ENCODE data around the gene LPCAT2.

The LPCAT2 gene

DNA sequence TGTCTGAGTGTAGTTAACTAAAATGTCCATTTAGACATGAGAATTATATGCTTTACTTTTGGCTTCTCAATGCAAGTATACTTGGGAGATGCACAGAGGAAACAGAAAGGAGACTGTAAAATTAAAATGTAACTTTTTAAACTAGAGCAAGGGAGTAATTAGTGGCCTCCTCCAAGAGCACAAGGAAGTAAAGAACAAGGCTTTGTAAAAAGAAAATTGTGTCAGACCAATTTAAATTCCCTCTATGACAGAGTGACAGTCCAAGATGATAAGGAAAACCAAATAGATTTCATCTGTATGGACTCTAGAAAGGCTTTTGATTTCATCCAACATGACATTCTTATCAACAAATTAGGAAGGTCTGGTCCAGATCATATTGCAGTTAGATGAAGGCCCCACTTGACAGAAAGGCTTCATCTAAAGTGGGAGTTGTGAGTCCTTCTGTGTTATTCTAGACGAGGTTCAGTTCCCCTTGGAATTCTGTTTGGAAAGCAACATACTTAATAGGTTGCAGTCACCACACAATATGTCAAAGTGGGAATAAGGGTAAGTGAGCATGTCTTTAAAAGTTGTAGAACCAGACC is 51.2 kb downstream of the LPCAT2 start:
- no peak for DNase-seq

DNA sequence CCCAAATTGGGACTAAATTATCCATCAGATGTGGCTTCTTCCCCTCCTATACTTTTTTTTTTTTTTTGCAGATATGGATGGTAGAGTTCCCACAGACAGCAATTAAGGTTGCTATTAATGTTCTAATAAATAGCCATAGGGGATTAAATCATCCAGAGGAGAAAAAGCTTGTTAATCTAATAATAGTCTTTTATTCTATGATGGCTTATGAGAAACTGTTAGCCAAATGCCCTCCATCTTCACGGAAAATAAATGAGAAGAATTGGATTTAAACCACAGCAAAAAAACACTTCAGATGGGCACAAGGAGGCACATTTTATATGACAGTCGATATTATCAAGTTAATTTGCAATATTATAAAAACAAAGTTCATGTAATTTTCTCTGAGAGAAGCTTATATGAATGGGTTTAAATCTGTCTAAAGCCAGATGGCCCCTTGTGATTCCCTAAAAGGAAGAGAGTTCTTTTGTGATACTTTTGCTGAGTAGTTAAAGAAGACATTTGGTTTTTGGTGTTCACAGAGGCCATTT is 52.5 kb downstream of the LPCAT2 start:
- no peak for DNase-seq

DNA sequence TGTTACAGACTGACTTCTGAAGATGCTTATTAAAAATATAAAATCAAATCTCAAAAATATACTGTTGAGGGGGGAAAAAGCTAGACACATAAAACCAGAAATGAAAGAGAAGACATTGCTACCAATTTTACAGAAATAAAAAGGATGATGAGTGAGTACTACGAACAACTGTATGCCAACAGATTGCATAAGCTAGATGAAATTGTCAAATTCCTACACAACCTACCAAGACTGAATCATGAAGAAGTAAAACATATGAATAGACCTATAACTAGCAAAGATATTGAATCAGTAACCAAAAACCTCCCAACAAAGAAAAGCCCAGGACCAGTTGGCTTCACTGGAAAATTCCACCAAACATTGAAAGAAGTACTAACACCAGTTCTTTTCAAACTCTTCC is 54.1 kb downstream of the LPCAT2 start:
- DNase-seq: no peak

DNA sequence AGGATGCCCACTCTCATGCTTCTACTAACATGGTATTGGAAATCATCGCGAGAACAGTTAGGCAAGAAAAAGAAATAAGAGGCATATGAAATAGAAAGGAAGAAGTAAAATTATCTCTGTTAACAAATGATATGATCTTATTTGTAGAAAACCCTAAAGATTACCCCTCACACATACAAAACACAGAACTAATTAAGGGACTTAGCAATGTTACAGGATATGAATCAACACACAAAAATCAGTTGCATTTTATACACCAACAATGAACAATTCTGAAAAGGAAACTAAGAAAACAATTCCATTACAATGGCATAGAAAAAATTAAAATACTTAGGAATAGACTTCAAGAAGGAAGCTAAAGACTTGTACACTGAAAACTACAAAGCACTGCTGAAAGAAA is 54.9 kb downstream of the LPCAT2 start:
- no peak for DNase-seq

DNA sequence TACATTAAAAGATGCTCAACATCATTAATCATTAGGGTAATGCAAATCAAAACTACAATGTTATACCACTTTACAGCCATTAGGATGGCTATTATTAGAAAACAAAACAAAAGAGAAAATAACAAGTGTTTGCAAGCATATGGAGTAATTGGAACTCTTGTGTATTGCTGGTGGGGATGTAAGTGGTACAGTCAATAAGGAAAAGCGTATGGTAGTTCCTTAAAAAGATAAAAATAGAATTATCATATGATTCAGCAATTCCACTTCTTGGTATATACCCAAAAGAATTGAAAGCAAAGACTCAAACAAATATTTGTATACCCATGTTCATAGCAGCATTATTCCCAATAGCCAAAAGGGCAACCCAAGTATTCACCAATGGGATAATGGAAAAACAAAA is 56.2 kb downstream of the LPCAT2 start:
- no peak for DNase-seq

DNA sequence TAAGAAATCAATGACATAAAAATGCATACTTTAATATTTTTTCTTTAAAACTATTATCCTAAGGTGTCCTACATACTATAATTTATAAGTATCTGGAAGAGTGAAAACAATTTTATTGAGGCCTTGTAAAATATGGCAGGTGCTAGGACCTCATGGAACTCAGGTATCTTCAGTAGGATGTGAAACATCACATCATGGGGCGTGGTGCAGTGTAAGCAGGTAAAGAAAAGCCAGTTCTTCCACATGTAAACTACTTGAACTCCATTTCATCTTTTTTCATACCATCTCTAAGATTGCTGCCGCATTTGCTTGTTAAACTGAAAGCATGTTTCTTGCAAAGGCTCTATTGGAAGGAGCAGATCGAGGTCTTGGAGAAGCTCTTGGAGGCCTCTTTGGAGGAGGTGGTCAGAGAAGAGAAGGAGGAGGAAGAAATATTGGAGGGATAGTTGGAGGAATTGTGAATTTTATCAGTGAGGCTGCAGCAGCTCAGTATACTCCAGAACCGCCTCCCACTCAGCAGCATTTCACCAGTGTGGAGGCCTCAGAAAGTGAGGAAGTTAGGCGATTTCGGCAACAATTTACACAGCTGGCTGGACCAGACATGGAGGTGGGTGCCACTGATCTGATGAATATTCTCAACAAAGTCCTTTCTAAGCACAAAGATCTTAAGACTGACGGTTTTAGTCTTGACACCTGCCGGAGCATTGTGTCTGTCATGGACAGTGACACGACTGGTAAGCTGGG is 57.7 kb downstream of the LPCAT2 start, which contains the start of gene CAPNS2:
TSS of gene CAPNS2 (plus strand) at position 253 of the 744 bp plus-strand sequence. CDS start at position 326, 73 bp downstream.
- DNase-seq: no peak

DNA sequence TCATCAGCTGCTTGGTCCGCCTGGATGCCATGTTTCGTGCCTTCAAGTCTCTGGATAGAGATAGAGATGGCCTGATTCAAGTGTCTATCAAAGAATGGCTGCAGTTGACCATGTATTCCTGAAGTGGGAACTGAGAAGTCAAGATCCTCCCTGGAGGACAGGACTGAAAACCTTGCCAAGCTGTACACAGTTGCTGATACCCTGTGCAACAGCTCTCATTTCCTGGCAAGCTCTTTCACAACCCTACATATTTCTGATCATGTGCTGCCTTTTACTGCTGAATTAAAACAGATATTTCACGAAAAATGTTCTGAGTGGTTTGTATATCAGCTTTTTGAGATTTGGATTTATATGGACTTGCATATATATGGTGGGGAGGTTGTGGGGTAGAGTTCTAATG is 58.5 kb downstream of the LPCAT2 start:
- DNase-seq: no peak

DNA sequence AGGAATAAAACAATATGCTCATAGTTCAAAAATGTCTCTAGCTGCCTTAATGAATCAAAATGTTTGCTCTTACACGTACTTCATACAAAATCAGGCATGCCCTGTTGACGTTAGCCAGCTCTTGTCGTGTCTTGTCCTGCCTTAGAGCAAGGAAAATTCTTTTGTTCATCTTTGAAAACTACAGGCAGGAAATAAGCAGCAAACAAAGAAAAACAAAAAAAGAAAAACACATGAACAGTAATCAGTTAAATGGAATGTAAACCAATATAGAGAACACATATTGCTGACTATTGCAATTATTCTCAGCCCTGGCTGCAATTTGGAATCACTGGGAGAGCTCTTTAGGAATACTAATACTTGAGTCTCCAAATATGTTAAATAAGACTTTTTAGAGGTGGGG is 59.3 kb downstream of the LPCAT2 start:
- DNase-seq: no peak

DNA sequence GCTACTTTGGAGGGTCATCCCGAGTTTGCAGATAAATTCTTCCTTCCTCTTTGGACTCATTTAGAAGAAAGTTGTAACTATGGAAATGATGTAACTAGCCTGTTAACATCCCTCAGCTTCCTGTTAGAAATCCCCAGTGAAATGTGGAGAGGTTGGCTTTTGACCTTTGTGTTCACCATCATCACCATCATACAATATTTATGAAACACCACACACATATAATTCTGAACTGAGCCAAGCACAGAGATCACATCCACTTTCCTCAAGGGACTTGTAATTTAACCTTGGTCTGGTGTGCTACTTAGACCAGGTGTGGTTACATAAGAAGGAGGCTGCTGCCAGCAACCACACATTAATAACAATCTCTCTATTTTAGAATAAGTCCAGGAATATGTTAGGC is 60.2 kb downstream of the LPCAT2 start:
- DNase-seq: no peak

DNA sequence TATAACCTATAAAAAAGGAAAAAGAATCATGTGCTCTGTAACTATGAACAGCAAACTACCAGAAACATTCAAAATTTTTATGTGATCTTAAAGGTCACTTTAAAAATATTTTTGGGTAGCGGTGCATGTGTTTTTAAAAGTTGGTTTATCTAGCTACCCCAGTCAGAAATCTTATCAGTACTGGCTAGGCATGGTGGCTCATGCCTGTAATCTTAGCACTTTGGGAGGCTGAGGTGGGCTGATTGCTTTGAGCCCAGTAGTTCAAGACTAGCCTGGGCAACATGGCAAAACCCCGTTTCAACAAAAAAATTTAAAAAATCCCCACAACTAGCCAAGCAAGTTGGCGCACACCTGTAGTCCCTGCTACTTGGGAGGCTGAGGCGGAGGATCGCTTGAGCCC is 61.3 kb downstream of the LPCAT2 start:
- no peak for DNase-seq

DNA sequence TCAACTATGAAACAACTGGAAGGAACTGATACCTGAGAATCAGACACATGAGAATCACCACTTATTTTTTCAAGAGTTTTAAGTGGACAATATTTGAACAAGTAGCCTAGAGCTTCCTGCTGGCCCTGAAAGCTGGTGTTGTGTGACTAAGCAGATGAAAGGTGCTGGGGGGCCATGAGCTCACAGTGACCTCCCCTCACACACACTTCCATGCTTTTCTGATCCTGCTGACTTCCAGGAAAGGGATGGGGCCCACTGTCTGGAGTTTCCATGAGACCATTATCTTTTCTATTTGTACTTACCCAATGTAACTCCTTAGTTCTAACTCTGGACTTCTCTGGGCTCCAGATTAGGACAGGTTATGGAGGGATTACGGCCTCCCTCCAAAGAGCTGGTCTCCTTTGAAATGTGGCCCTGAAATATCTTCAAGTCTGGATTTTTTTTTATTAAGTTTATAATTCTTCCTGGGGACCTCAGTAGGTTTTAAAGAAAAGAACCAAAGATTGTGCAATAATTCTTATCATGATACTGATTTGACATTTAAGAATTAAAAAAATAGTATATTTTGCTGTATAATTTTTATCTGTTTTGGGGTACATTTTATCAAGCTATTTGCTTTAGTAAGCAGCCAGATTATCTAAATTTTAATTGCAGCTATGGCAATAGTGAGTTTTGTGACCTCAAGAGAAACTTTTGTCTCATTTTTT is 62.5 kb downstream of the LPCAT2 start:
- no peak for DNase-seq

DNA sequence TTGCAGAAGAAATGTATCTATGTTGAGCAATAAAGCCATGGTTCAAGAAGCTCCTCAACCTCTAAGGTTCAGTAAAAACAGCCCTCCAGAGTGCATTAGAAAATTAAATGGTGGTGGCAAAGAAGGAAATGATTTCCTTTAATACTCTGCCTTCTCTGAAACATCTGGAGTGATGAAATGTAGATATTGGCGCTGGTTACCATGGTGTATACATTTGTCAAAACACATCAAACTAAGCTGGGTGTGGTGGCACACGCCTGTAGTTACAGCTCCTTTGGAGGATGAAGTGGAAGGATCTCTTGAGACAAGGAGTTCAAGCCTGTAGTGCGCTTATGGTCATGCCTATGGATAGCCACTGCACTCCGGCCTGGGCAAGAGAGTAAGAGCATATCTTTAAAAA is 63.6 kb downstream of the LPCAT2 start:
- DNase-seq: no peak

DNA sequence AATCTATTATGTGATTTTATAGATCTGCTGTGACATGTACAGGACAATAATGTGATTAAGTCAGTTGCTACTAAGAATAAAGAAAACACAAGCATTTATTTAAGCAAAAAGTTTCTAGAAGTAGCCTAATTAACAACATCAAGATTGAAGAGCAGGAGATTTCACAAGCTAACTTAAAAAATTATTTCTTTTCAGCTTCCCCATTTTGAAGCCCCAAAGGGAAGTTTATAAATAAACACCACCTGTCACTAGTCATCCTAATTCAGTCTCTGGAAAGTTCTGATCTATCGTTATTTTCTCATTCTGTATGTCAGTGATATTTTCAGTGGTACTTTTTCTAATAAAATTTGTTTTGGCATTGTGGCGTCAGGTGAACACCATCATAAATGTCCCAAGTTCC is 65.9 kb downstream of the LPCAT2 start:
- no peak for DNase-seq

DNA sequence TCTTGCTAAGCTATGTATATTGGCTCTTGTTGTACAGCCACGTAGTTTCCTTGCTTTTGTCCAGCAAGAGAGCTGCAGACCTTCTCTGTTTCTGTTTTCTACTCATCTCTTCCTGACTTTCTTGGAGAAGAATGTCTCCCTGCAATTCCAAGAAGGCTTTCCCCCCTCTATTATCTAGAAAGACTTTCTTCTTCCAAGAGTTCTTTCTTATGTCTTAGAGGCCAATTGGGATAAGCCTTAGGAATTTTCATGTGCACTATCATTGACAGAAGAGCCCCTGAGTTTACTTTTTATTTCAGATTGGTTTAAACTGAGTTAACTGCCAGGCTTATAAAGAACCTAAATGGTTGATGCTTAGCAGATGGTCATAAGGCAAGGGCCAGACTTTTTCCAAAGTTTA is 66.6 kb downstream of the LPCAT2 start:
- no peak for DNase-seq

DNA sequence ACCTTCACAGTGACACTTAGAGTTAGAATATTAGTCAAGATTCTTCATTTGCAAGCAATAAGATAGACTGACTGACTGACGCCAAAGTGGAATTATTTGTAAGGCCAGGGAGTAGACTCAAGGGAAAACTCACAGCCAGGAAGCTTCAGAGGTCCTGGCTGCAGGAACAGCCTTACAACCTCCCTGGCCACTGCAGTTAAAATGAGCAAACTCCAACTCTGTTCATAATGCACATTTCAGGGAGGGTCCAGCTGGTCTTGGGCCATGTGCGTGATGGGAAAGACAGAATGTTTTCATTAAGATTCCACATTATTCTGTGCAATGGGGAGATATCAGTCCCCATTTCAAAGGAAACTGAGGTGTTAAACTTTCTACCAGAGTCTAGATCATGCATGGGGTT is 67.5 kb downstream of the LPCAT2 start:
- no peak for DNase-seq

DNA sequence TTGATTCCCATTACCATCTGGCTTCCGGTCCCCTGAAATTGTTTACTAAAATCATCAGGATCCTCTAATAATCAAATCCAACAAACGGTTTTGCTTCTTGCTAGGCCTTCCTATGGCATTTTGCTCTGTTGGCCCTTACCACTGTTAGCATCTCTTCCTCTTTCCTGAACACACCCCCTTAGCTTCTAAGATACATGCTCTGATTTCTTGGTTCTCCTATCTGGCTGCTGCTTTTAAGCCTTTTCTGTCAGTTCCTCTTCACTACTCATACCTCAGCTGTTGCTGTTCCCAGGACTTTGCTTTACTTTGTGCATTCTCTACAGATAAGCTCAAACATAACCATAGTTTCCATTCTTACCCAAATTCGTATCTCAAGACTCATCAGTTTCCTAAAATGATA is 69.0 kb downstream of the LPCAT2 start:
- no peak for DNase-seq

DNA sequence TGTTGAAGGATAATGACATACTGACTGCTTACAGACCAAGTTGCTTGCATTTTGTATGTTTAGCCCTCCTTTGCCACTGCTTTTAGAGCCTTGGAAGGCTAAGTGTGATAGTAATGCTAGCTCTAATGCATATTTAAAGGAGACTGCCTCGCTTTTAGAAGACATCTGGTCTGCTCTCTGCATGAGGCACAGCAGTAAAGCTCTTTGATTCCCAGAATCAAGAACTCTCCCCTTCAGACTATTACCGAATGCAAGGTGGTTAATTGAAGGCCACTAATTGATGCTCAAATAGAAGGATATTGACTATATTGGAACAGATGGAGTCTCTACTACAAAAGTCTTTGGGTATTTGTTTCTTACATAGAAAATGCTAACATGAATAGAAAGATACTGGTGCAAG is 76.8 kb downstream of the LPCAT2 start:
- no peak for DNase-seq

DNA sequence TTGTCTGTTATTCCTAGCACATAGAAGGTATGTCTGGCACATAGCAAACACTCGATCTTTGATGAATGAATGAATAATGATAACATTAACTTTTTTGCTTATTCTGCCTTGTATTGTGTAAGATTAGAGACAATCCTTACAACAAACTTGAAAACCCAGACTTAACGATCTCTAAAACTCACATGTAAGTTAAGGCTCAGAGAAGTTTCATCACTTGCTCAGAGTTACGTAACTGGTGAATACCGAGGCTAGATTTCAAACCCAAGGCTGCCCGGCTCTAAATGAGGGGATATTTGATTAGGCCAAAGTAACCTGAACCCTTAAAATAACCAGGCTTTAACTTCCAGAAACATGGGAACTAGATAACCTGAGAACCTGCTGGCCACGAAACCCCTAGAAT is 79.9 kb downstream of the LPCAT2 start:
- no peak for DNase-seq

DNA sequence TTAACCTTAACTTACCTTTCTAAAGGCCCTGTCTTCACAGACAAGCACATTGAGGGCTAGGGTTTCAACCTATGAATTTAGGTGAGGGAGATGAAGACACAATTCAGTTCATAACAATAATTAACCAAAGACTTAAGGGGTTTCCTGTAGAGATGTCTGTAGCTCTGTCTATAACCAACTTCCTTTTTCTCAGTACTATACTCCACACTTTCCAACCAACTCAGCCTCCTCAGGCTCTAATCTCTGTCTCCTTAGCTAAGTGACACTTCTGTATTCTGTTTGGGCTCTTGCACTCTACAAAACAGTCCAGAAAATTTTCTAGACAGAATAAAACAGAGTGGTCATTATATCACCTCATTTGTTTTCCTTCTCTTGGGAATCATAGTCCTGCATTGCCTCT is 83.4 kb downstream of the LPCAT2 start:
- DNase-seq: no peak

DNA sequence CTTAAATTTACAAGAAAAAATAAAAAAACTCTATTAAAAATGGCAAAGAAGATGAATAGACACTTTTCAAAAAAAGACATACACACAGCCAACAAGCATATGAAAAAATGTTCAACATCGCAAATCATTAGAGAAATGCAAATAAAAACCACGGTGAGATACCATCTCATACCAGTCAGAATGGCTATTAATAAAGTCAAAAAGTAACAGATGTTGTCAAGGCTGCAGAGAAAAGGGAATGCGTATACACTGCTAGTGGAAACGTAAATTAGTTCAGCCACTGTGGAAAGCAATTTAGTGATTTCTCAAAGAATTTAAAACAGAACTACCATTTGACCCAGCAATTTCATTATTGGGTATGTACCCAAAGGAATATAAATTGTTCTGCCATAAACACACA is 89.1 kb downstream of the LPCAT2 start:
- no peak for DNase-seq

DNA sequence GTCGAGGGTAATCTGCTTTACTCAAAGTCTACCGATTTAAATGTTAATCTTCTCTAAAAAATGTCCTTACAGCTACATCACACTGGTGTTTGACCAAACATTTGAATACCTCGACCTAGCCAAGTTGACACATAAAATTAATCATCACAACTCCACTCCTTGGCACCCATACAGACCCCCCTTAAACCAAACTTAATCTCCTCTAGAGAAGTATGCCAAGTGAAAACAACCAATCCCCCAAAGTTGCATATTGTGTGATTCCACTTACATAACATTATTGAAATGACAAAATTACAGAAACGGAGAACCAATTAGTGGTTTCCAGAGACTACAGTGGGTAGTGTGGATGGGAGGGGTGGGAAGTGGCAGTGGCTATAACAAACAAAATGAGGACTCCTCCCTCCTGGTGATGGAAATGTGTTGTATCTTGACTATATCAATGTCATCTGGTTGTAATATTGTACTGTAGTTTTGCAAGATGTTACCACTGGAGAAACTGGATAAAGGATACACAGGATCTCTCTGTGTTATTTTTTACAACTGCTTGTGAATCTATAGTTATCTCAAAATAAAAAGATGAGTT is 97.0 kb downstream of the LPCAT2 start:
- no peak for DNase-seq

DNA sequence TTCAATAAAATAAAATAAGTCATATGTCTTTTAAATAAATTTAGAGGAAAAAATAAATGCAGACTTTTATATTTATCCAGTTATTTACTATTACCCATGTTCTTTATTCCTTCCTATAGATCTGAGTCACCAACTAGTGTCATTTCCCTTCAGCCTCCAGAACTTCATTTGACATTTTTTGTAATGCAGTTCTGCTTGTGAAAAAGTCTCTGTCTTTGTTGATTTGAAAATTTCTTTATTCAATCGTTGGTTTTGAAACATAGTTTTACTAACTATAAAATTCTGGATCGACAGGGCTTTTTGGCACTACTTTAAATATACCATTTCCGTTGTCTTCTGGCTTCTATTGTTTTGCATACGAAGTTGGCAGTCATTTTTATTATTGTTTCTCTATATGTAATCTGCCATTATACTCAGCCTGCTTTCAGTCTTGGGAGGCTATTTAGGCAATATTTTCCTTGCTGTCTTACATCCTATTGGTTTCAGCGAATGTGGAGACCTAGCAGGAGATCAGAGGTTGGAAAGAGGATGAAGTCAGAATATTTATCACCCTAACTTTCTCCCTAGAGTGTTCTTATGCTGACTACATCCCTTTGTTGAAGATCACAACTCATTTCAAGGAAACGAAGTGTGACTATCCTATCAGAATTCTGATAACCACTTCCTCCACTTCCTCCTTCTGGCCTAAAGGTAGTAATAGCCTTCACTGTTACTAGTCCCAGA is 104.9 kb downstream of the LPCAT2 start:
- DNase-seq: no peak

DNA sequence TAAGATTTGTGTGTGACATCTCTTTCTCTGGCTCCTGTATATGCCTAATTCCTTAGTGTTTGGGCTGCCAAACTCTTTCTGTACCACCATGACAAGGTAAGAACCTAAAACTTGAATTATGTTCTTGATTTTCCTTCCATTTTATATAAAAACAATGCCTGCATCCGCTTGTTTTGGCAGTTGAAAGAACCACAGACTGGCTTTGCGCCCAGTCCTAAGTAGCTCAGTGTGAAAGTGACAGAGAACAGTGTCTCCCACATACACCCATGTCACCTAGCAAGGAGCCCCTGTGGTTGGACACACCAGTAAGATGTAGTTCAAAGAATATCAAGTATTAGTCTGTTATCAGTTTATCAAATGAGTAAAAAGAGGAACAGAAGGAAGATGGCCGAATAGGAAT is 106.2 kb downstream of the LPCAT2 start:
- DNase-seq: no peak

Measured in activated CD8-positive, alpha-beta memory T cell treated with anti-CD3 and anti-CD28 coated beads, Interleukin-2, amount 50 U/mL, for 48 hours (primary cell).